NAMALWA (cell line): ENCODE measurements around the gene SLC41A3.
"Not testable (repeated sequence)": the region's sequence is repeated elsewhere in the genome, so short reads cannot be mapped to it uniquely, and the experiment has no call there.

Experiments used
- DNase-seq: peaks from one replicate; pipeline ENCODE4 v3.0.0-alpha.2; 2015; ENCODE audit warnings: low spot score

The SLC41A3 gene

DNA sequence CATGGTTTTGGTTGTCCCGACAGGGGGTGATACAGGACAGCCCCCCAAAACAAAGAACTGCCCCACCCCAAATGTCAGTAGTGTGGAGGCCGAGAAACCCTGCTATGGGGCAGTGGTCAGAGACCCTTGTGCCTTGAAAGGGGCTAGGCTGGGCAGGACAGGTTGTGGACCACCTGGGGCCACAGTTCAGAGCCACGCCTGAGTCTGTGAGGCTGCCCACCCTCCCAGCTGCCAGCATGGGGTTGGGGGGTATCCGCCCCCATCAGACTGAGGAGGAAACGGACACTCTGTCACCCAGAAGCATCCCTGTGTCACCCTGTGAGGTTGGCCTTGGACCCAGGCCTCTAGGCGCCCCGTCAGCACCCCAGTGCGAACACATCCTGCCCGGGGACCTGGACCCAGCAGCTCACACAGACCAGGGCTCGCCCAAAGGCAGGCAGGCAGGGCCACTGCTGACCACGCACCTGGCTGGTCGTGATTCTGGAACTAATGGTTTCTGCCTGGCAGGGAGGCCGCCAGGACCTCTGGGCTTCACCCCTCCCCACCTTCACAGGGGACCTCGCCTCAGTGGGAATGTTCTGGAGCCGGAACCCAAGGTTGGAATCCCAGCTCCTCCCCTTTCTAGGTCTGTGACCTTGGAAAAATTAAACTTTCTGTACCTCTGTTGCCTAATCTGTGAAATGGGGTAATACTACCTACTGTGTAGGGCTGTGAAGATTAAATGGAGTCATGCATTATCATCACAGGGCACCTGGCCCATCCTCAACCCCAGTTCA is 1.4 kb downstream of the SLC41A3 start:
- DNase-seq, result no peak

DNA sequence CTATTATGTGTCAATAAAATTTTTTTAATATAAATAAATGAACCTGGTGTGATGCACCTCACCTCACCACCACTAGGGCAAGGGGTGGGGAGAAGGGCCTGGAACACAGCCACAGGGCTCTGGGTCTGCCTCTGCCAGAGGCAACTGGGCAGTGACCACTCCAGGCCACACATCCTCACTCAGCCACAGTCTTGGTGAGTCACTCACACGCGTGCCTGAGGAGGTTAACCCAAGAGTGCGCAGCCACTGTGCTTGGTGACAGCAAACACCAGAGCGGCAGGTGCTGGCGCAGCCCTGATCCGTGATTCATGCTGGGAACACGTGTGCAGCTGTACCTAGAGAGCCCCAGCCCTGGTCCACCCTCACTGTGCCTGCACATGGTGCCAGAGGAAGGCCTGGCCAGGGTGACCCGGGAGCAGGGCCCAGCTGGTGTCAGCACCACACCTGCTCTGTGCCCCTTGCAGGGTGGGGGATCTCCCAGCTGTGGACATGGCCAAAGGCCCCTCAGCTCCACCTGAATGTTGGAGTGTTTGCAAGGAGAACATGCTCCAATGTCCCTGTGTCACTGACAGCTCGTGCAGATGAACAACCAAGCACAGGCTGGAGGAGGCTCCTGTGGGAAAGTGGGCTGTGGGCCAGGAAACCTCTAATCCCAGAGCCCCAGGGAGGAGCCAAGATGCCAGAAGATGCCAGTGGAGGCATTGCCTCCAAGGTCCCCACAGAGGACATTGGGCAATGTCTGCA is 2.1 kb downstream of the SLC41A3 start:
- peak; percentile 36 for DNase-seq

DNA sequence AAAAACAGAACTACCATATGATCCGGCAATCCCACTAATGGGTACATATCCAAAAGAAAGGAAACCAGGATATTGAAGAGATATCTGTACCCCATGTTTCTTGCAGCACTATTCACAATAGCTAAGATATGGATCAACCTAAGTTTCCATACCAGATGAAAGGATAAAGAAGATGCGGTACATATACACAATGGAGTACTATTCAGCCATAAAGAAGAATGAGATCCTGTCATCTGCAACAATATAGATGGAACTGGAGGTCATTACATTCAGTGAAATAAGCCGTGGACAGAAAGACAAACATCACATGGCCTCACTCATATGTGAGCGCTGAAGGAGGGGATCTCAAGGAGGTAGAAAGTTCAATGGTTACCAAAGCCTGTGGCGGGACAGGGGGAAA is 3.0 kb downstream of the SLC41A3 start:
- no peak for DNase-seq

DNA sequence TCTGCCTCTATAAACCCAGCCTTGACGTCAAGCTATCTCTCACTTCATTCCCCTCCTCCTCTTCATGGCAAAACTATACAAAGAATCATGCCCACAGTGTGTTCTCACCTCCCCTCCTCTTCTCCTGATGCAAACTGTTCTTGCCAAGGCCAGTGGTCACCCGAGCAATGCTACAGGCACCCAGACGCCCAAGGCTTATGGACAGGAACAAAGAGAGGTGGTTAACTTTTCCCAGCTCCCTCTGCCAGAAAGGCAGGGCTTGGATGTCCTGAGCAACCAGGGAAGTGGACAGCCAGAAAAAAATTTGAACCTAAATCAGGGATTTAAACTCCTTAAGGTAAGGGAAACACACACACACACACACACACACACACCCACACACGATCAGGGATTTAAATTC is 5.1 kb downstream of the SLC41A3 start:
- no peak for DNase-seq

DNA sequence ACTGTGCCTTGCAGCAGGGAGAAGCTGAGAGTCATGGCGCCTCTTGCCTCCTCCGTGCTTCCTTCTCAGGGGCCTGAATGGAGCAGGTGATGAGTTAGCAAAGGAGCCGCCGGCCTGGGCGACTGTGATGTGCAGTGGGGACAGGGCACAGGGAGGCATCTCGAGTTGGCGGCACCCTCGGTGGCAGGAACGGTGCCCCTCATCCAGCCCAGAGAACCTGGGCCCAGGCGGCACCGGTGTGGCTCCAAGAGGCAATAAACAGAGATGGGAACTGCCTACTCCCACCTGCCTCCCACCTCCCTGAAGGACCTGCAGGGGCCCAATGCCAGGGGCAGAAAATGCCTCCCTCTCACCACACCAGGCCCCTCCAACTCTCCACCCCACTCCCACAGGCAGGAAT is 6.2 kb downstream of the SLC41A3 start:
- DNase-seq, result no peak

DNA sequence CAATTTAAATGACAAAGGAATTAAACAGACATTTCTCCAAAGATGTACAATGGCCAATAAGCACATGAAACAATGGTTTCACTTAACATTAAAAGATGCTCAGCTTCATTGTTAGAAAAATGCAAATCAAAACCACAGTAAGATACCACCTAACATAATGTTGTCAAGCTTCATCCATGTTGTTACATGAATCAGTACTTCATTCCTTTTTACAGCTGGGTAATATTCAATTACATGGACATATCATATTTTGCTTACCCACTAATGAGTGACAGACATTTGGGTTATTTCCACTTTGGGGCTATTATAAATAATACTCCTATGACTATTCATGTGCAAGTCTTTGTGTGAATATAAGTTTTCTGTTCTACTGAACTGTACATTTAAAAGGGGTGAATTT is 7.8 kb downstream of the SLC41A3 start:
- DNase-seq, result no peak

DNA sequence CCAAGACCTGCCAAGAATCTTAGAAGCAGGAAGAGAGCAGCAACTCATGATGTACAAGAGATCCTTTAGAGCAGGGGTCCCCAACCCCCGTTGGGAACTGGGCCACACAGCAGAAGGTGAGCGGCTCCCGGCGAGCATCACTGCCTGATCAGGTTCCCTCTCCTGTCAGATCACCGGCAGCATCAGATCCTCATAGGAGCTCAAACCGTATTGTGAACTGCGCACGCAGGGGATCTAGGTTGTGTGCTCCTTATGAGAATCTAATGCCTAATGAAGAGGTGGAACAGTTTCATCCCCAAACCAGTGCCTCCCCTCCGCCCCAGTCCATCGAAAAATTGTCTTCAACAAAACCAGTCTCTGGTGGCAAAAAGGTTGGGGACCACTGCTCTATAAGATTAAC is 13.8 kb downstream of the SLC41A3 start:
- DNase-seq, result no peak

DNA sequence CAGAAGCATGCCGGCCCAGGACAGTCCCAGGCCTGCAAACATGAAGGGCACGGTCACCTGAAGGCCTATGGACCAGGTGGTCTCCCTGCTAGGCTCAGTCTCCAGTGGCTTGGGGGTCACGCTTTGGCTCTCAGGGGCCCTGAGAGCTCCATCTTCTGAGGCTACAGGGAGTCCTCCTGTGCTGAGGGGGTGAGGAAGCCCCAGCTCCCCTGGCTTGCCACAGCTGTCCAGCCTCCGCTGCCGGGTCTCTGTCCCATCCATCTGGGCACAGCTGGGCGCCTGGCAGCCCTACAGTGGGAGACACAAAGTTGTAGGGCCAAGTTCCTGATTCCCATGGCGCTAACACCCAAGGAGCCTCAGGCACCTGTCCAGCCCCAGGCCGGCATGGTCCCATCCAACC is 16.0 kb downstream of the SLC41A3 start:
- DNase-seq, result no peak

DNA sequence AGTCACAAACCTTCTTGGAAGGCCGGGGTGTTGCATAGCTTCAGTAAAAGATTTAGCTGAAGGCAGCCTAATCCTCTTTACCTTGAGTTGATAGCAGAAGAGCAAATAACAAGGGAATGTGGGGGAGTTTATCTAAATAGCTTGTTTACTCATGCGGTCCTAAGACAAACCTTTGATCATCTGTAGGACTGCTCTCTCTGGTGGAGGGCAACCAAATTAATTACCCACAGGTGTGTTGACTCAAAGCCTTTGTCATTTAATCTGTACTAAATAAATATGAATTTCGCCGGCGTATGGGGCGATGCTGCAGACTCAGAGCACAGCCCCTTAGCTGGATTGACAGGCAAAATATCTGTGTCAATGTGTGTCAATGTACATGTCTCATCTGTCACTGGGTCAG is 17.2 kb downstream of the SLC41A3 start:
- DNase-seq, result not testable (repeated sequence)

DNA sequence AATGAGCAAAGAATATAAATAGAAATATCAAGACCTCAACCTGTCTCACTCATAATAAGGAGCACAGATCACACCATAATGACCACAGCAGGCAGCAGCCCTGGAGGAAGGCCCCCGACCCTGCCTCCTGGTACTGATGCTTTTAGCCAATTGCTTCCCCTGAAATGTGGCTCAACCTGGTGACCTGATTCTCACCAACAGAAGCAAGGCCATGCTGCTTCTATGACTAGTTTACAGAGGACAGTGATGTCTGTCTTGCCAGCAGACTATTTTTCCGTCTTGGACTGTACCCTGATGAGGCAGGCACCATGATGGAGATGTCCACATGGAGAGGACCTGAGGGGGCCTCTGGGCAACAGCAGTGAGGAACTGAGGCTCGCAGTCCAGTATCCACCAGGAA is 18.0 kb downstream of the SLC41A3 start:
- no peak for DNase-seq

DNA sequence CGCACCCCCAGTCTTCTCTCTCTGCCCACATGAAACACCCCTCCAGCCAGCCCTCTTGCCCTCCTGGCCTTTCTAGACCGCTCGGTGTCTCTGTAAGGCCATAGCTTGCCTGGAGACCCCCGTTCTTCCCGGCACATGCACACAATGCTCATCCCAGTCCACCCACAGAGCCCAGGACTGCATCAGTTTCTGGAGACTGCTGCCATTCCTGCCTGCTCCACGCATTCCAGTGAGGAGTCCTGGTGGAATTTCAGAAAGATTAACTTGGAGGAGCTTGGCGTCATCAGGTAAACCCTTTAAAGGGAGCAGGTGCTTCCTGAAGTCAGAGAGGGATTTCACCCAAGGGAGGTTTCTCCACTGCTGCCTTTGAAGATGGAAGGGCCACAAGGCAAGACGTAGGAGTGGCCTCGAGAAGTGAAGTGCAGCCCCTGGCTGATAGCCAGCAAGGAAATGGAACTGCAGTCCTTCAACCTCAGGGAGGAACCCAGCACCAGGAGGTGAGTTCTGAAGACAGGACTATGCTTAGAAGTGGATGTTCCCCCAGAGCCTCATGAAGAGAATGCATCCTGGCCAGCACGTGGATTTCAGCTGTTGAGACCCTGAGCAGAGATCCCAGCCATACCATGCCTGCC is 19.2 kb downstream of the SLC41A3 start:
- no peak for DNase-seq

DNA sequence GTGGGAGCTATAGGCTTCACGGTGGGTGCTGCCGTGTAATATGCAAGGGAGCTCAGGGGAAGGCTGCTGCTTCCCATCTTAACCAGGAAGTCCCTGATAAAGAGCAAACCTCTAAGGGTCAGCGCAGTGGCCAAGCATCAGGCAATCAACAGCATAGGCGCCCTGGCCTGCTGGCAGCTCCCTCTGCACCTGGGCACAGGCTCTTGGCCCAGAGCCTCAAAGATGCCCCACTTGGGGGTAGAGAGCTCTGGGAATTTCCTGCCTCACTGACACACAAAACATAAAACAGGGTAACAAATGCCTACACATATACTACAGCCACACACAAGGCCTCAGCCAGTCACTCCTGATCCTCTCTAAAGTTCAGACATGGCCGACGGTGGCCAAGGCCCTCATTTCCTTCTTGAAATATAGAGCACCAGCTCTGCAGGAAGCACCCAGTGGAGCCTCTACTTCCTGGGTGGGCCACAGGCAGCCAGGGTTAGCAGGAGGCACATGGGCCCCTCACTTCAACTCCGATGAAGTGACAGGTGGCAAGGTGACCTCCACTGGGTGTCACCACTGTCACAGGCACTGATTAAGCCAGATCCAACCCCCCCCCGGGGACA is 20.5 kb downstream of the SLC41A3 start:
- no peak for DNase-seq

DNA sequence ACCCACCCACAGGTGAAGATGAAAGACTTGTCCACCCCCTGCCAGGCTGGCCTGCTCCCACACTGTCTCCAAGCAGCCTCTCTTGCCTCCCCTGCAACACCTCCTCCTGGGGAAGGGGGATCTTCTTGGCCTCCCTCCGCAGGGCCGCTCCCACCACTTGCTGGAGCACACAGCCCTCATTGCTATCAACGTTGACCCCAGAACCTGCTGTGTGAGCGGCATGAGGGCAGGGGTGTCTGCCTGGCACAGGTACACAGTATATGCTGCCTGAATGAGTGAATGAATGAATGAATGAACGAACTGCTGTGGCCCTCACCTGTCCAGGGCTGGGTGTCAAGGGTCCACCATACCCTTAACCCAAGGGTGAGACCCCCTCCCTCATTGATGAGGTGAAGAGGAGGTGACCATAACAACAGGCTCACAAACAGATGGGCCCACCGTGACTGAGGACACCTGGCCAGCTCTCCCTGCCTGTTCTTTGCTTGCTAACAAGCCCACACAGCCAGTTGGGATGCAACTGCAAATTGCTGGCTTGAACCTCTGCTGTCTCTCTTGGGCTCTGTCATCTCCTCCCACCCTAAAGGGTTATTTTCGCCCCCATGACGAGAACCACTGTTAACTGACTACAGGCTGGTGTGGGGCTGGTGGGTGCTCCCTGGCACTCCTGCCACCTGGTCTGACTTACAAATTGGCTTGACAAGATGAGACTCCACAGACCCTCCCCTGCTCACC is 22.5 kb downstream of the SLC41A3 start:
- no peak for DNase-seq

DNA sequence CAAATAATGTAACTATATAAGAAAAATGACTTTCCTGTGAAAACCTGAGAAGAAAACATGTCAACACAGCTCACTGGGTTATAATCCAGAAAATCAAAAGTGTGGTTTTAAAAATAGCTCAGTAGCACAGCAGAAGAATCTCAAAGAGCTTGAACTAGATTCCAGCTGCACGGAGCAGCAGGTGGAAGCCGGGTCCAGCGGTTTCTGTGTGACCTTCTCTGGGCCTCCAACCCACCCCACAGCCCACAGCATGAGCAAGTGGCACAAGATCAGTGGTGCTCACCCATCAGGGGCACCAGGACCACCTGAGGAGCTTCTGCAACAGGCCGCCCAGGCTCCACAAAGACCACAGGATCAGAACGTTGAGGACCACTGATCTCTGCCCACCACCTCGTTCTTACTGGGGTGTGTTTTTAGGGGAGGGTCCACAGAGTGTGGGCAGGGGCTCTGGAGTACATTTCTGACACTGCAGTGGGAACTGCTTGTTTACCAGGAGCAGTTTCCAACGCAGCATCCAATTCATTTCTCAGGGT is 23.2 kb downstream of the SLC41A3 start:
- no peak for DNase-seq

DNA sequence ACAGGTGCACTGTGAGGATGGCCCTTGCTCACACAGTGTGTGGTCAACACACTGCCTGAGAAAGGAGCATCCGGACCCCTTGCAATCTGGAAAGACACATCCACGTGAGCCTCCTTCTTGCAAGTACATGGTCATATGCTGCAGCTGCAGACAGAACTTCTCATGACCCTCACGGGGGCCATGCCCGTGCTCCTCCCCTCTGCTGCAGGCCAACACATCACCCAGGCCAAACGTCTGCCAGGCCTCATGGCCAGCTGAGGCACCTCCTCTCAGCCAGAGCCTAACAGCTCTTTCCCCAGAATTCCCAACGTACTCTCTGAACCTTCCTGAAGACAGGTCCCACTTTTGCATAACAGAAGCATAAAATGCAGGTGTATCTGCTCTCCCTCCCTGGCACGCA is 25.3 kb downstream of the SLC41A3 start:
- no peak for DNase-seq

DNA sequence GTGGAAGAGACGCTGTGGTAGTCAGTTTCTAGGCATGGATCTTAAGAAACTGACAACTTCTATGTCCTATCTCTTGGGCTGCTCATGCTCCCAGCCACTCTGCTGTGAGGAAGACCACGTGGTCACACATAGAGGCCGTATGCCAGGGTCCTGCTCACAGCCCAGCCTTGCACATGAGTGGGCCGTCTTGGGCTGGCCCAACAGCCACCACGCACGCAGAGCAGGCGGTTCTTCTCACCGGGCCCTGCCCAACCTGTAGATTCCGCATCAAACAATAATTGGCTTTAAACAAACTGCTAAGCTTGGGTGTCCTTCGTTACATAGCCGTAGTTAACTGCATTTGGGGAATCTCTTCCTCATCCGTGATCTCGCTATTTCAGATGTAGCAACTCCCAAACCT is 26.0 kb downstream of the SLC41A3 start:
- DNase-seq, result no peak

DNA sequence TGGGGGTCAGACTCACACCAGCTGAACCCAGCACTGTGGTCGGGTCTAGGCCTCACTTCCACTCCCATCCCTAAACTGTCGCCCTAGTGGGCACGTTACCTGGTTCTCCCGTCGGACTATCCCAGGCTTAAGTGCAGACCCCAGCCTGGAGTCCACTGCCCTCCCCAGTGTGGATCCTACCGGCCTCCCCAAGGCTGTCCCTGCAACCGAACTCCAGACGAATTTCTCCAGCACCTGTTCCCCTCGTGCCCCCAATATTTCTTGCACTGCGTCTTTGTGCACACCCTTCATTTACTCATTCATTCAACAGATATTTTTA is 26.5 kb downstream of the SLC41A3 start:
- no peak for DNase-seq

DNA sequence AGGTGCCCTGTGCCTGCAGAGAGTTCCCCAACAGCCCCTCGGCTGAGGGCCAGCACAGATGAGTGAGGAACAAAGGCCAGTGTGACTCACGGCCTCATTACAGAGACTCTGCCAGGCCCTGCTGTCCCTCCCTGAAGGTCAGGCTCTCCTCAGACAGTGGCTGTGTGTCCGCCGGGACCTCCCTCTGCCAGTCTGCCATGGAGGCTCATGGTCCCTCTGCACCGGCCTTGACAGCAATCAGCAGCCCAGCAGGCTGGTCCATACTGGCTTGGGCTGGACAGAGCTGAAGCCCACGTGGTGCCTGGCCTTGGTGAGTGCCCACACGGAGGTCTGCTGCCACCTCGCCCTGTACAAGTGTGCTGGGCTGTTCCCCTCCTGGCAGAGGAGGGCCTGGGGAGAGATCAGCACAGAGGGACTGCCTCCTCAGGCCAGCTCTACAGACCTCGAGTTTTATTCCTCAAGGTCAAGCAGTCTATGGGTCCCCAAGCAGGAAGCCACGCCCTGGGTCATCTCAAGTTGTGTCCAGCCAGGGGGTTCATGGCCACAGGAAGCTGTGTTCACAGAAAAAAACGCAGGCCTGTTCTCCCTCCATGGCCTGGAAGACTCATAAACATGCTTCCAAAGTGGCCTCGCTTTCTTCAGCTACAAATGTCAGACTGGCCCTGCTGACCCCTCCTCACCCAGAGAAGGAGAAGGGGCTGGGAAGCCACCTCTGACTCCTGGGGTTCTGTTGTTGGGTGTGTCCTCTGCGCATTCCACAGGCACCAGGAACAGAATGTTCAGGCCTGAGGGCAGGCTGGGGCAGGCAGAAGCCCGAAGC is 27.0 kb downstream of the SLC41A3 start:
- no peak for DNase-seq

DNA sequence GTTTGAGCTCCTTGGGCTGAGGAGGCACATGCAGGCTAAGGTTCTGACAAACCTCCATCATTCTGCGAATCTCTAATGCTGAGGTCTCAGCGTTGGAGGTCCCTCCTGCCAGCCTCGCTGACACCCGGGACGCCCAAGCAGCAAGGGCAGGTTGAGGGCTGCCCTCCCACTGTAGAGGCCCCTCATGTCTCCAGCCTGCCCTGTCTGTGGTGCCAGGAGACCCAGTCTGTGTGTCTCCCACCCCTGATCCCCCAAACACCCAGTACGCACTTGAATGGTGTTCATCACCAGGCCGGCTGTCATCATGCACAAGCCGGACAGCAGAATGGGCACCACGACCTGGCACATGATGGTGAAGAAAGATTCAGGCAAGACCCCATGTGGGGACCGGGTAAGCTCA is 27.8 kb downstream of the SLC41A3 start:
- no peak for DNase-seq

DNA sequence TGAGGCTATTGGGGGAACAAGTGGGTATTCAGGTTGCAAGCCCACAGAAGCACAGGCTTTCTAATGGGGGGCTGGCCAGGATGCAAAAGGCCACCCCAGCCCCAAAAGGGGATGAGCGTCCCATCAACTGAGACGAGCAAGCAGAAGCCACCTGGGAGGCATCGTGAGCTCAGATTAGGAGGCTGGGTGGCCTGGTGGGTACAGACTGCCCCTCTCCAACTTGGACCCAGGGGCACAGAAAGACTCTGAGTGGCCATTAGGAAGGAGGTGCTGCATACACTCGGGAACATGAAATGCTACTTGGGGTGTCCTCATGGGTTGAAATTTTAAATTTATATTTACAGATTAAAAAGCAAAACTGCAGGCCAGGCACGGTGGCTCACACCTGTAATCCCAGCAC is 29.1 kb downstream of the SLC41A3 start:
- no peak for DNase-seq

DNA sequence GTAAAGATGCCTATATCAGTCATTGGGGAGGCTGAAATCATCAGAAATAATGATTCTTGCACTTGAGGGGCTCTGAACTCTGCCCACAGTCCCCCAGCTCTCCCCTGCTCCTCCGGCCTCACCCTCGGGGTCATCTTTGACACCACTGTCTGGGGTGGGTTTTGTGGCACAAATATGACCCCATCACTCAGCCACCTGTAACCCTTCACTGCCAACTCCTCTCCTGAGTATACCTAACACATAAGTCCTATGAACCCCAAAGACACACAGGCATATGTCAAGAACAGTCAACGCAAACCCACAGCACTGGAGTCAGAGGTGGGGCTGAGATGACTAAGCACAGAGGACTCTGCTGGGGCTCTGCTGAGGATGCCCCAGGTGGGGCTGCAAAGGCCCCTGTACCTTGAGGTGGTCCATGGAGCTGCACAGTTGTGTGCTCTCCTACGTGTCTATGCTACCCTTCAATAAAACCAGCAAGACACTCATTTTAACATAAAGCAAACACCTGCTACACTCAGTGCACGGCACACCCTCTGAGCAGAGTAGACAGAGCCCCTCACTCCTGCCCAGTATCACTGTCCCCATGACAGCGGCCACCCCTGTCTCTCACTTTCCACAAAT is 29.9 kb downstream of the SLC41A3 start:
- DNase-seq, result no peak
